NCI-H2081 treated with DMSO at 0.1 percent for 48 hours (cell line): ENCODE results near the gene SLC24A4.

Experiments
- DNase-seq: peaks from one replicate; lab custom pipeline; 2025; lab: John Stamatoyannopoulos, UW

Gene SLC24A4

GRCh38 chr14:92475451-92476187 is 152.7 kb downstream of the SLC24A4 start:
- no peak for DNase-seq

GRCh38 chr14:92480856-92481255 is 157.9 kb downstream of the SLC24A4 start:
- no peak for DNase-seq

- DNase-seq = no peak
These were observed 158.4 kb downstream of the SLC24A4 start for GRCh38 chr14:92481386-92481785.

- DNase-seq = no peak
These were observed 159.0 kb downstream of the SLC24A4 start for GRCh38 chr14:92481811-92482555.

GRCh38 chr14:92482621-92483319 is 159.8 kb downstream of the SLC24A4 start:
- DNase-seq = no peak

- DNase-seq = no peak
These were observed 161.3 kb downstream of the SLC24A4 start for GRCh38 chr14:92484132-92484823.

GRCh38 chr14:92486881-92487280 is 163.9 kb downstream of the SLC24A4 start:
- no peak for DNase-seq

GRCh38 chr14:92487513-92488133 is 164.7 kb downstream of the SLC24A4 start:
- no peak for DNase-seq

GRCh38 chr14:92489394-92490238 is 166.7 kb downstream of the SLC24A4 start:
- DNase-seq = no peak

GRCh38 chr14:92490239-92490959 is 167.4 kb downstream of the SLC24A4 start:
- DNase-seq = no peak

- no peak for DNase-seq
These were observed 168.8 kb downstream of the SLC24A4 start for GRCh38 chr14:92491782-92492181.

GRCh38 chr14:92492258-92492657 is 169.3 kb downstream of the SLC24A4 start:
- no peak for DNase-seq

- DNase-seq = no peak
These were observed 170.1 kb downstream of the SLC24A4 start for GRCh38 chr14:92493024-92493423.

- DNase-seq = no peak
These were observed 170.5 kb downstream of the SLC24A4 start for GRCh38 chr14:92493492-92493891.

GRCh38 chr14:92494512-92494911 is 171.5 kb downstream of the SLC24A4 start:
- no peak for DNase-seq

GRCh38 chr14:92495027-92495426 is 172.1 kb downstream of the SLC24A4 start:
- no peak for DNase-seq

GRCh38 chr14:92496191-92496857 is 173.4 kb downstream of the SLC24A4 start:
- DNase-seq = no peak

GRCh38 chr14:92497391-92497790 is 174.4 kb downstream of the SLC24A4 start:
- DNase-seq = no peak

GRCh38 chr14:92499234-92499633 is 176.3 kb downstream of the SLC24A4 start:
- DNase-seq = no peak
